Activated naive CD4-positive, alpha-beta T cell (primary cell): Measurements from ENCODE around the gene SLC23A2.
A peak's percentile ranks its signal among the peaks of the same experiment; 100 is the strongest.

Experiments used
- DNase-seq, 4 experiments: peaks; one replicate each; lab custom pipeline; 2025; lab: John Stamatoyannopoulos, UW

The SLC23A2 gene

DNA sequence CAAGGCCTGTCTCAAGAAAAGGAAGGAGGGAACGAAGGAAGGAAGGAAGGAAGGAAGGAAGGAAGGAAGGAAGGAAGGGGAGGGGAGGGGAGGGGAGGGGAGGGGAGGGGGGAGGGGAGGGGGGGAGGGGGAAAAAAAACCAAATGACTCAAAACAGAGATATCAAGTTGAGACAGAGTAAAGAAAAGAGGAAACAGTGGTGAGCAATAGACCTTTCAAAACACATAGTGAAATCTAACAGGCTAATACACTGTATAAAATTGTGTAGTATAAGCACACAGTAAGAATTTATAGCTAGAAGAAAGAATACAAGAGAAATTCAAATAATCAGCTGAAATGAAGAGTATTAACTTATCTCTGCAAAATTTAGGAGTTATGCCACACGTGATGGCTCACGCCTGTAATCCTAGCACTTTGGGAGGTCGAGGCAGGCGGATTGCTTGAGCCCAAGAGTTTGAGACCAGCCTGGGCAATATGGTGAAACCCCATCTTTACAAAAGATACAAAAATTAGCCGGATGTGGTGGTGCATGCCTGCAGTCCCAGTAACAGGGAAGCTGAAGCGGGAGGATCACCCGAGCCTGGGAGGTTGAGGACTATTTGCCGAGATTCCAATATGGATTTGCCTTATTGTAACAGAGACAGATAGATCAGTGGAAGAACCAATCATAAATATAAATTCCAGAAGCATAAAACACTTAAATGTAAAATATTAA, 156.4 kb downstream of the SLC23A2 start:
- DNase-seq: no peak

GRCh38 chr20:4844325-4844724, 157.0 kb downstream of the SLC23A2 start:
- DNase-seq: no peak

DNA sequence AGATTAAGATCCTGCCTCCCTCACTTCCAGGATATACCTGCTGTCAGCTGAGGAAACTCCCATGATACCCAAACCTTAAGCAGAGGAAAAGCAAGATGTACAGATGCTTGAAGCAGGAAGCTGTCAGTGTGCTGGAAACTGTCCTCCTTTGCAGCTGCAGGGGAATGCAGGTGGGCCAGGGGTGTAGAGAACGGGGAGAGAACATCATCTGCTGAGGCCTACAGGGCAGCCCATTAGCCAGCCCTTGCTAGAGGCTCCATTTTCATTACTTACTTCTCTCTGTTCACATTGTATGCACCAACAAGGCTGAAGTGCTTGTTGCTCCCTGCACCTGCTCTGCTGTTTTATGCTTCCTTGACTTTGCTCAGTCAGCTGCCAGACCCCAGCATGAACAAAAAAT, 160.5 kb downstream of the SLC23A2 start:
- DNase-seq: no peak

DNA sequence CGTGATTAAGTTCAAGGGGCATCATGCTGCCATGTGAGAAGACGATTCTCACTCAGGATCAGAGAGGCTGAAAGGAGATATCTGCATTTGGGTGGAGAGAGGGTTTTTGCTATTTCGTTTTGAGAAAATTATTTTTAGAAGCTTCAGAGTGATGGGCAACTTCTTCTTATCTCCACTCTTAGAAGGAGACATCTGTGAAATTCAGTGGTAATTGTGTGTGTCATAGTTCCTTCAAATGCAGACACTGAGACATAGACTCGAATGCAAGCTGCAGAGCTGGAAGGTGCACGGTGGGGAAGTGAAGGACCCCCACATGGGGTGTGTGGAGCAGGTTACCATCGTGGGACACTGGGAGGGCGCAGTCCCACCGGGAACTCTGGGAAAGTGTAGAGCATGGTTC, 162.8 kb downstream of the SLC23A2 start:
- DNase-seq: no peak

DNA sequence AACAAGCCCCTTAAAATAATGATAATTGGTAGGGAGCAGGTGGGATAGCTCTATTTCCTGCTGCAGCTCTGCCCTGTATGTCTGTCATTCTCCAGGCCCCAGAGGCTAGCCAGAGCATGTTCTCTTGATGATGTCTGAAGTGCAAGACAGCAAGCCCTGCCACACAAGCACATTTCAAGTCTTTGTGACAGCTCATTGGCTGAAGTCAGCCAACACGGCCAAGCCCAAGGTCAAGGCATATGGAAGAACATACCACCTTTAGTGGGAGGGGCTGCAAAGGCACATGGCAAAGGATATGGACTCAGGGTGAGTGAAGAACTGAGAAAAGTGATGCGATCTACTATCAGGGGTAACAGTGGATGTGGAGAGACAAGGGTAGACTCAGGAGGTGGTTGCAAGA, 163.6 kb downstream of the SLC23A2 start:
- DNase-seq: no peak

DNA sequence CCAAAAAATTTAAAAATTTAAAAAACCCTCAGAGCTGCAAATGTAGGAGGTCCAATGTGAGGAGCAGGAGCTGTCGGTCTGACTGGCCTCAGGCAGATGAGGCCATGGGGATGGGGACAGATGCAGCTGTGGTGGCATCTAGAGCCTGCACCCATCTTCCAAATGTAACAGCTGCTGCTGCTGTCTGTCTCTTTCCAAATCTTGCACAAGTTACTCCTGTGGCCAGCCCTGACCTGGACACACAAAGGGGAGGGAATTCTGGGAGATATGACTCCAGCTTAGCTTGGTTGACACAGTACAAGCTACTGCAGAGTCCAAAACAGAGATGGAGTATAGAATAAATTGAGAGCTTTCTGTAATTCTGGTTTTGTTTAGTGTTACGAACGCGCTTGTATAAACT, 164.4 kb downstream of the SLC23A2 start:
- no peak for DNase-seq

DNA sequence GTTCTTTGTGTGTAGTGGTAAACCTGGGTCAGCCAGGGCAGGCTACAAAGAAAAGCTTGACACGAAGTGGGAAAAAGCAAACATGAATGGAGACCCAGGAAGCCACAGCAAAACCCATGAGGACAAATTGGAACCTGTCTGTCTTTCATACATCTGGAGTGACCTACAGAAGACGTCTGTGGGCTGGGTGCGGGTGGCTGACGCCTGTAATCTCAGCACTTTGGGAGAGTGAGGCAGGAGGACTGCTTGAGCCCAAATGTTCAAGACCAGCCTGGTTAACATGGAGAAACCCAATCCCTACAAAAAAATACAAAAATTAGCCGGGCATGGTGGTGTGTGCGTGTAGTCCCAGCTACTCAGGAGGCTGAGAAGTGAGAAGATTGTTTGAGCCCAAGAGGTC, 164.8 kb downstream of the SLC23A2 start:
- no peak for DNase-seq

- no peak for DNase-seq
Observed at GRCh38 chr20:4835244-4836177, 165.8 kb downstream of the SLC23A2 start.

DNA sequence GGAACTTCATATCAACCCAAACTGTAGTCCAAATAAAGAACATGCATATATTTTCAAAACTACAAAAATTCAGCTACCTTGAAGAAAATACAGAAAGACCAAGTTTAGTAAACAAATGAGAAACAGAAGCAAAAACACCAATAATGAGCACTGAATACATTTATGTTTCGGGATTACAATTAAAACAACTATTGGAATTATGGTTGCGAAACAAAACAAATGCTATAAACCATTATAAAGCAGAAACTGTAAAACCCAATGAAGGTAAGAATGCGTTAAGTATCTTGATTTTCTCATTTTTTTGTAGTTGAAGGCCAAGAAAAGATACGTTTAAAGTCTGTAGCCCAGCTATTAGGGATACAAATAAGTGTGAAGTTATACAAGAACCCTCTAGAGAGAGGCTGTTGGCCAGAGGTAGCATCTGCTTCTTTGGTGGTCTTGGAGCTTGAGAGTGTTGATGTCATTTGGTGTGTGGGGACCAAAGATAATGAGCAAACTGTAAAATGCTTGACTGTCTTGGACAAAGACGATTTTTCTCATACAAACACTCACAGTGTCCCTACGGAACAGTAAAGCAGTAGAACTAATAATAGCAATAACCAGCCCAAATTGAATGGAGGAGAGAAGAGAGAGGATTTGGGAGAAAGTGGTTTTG, 168.1 kb downstream of the SLC23A2 start:
- no peak for DNase-seq

DNA sequence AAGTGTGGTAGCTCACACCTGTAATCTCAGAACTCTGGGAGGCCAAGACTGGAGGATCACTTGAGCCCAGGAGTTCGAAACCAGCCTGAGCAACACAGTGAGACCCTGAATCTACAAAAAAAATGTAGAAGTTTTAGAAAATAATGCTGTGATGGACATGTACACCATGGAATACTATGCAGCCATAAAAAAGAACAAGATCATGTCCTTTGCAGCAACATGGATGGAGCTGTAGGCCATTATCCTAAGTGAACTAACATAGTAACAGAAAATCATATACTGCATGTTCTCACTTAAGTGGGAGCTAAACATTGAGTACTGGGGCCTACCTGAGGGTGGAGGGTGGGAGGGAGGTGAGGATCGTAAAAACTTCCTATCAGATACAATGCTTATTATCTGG, 168.8 kb downstream of the SLC23A2 start:
- no peak for DNase-seq

- DNase-seq: no peak
Observed at GRCh38 chr20:4830696-4831095, 170.6 kb downstream of the SLC23A2 start.

- DNase-seq: no peak
Observed at GRCh38 chr20:4830259-4830658, 171.1 kb downstream of the SLC23A2 start.

DNA sequence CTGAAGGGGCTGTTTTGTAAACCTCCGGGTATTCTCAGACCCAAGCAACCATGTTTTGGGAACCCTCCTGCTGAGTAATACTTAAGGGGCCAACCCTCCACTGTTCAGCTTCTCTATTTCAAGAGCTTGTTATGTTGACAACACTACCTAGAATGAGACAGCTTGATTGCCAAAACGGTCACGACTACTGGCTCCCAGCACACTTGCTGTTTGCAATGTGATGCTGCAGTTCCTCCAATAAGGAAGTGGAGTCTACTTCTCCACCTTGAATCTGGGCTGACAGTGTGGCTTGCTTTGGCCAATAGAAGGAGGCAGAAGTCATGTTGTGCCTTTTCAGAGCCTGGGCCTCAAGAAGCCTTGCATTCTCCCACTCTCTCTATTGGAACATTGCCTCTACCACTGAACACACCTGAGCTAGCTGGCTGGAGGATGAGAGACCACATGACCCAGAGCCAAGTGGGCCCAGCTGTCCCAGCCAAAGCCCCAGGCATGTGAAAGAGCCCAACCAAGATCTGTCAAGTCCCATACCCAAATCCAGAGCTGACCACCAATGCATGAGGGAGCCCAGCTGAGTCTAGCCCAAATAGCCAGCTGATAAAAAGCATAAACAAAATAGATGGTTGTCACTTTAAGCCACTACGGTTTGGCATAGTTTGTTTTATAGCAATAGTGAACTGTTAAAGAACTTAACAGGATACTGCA, 171.6 kb downstream of the SLC23A2 start:
- DNase-seq: no peak

DNA sequence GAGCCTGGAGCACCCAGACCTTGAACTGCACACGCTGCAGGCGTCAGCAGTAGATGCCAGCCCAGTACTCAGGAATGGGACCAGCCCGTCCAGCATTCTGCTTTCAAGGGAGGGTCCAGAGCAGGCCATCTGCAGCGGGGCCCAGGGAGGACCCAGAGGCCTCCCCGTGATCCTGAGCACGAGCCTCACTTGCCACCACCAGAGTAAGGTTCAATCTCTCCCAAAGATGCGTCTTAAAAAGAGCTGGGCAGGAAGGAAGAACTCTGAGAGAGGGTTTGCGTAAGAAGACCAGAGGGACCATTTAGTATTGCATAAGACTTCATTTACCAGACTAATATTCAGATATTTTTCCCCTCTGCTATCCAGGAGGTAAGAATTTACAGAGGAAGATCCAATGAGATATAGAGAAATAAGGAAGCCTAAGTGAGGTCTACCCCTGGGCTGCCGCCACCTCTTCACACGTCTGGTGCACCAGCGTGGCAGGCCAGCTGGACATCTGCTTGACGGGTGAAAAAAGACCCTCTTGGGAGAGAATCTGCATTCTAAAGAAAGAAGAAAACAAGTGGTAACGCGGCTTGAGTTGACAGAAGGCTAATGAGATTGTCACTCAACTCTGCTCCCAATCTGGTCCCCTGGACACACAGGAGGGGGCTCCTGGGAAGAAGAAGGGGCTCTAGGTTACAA, 172.3 kb downstream of the SLC23A2 start:
- DNase-seq: no peak

- DNase-seq: no peak
Observed at GRCh38 chr20:4821590-4821989, 179.7 kb downstream of the SLC23A2 start.

- DNase-seq: no peak
Observed at GRCh38 chr20:4820806-4821518, 180.3 kb downstream of the SLC23A2 start.

DNA sequence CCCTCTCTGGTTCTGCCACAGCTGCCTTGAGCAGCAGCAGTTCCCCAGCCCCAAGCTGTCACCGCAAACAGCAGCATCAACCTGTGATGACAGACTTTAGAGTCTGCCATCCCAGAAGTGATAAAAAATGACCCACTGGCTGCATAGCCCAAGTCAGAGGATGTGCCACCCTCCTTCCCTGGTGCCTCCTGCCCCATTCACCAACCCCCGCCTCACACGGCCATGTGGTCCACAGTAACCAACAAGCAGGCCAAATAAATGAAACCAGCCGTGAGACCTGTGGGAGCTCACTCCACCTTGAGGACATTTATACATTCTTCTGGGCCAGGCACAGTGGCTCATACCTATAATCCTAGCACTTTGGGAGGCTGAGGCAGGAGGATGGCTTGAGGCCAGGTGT, 181.4 kb downstream of the SLC23A2 start:
- DNase-seq: no peak

GRCh38 chr20:4817230-4817671, 184.1 kb downstream of the SLC23A2 start:
- no peak for DNase-seq

GRCh38 chr20:4815628-4816027, 185.7 kb downstream of the SLC23A2 start:
- DNase-seq: no peak

- DNase-seq: peak; percentile 27 to 40 (median 37)
Observed at GRCh38 chr20:4814696-4815252, 186.5 kb downstream of the SLC23A2 start.
